BE2C (cell line): ENCODE measurements around the gene ACRBP. TPM values are rescaled to one million over a fixed set of nuclear protein-coding genes. Genes with fewer than 3 reads are reported as not detected.
A peak's percentile ranks its signal among the peaks of the same experiment; 100 is the strongest.

ENCODE experiments used
- DNase-seq: peaks from one replicate; pipeline ENCODE4 v3.0.0-alpha.2; 2020
- H3K27me3 ChIP-seq: fragments of 250-450 bp; sonication (Bioruptor Pico); 2 replicates; pipeline ENCODE4 v1.5.1; 2020; ENCODE audit warnings: mild to moderate bottlenecking
- H3K36me3 ChIP-seq: fragments of 250-450 bp; sonication (Bioruptor Pico); 2 replicates; pipeline ENCODE4 v1.5.1; 2020; ENCODE audit warnings: mild to moderate bottlenecking
- H3K4me1 ChIP-seq: fragments of 250-450 bp; sonication (Bioruptor Pico); 2 replicates; pipeline ENCODE4 v1.5.1; 2020
- H3K4me3 ChIP-seq: 2 replicates; pipeline ENCODE4 v1.5.1; 2011; ENCODE audit warnings: low read depth, low read length
- H3K9me3 ChIP-seq: fragments of 250-450 bp; sonication (Bioruptor Pico); 2 replicates; pipeline ENCODE4 v1.5.1; 2020
- CTCF ChIP-seq: IDR thresholded peaks from 2 replicates; pipeline ENCODE4 v1.5.1; 2012; ENCODE audit warnings: mild to moderate bottlenecking, low read depth, low read length
- polyA plus RNA-seq: library from polyadenylated mRNA; unstranded; fragments of >200 nt; gene quantifications from one replicate; pipeline ENCODE4 v1.2.1, GENCODE V29; 2012; ENCODE audit warnings: low read depth, missing spikeins; ENCODE audit not compliant: insufficient read length, insufficient read depth

Gene ACRBP
- polyA plus RNA-seq = 2.3 TPM

GRCh38 chr12:6647083-6647604 lies at the start of gene ACRBP:
TSS of gene ACRBP (minus strand) at chr12:6647432. CDS start at chr12:6647366, 66 bp downstream.
- TF ChIP-seq CTCF = no peak
- peak; percentile 69 for DNase-seq
- peaks cover 7% of the 10 kb centered on the region for H3K36me3 ChIP-seq
- H3K4me3 ChIP-seq = peak within 1 kb of the TSS; percentile 45
- H3K4me1 ChIP-seq = no peaks in the 10 kb centered on the region
- H3K27me3 ChIP-seq = no peaks in the 10 kb centered on the region
- peaks cover 12% of the 10 kb centered on the region; the same call in 1 of the 2 replicates for H3K9me3 ChIP-seq

GRCh38 chr12:6695313-6696045 lies 48.2 kb upstream of the ACRBP start:
- no peaks in the 10 kb centered on the region for H3K27me3 ChIP-seq
- no peak for TF ChIP-seq CTCF
- no peaks in the 10 kb centered on the region for H3K4me1 ChIP-seq

GRCh38 chr12:6694701-6695100 lies 47.5 kb upstream of the ACRBP start:
- H3K4me1 ChIP-seq = no peaks in the 10 kb centered on the region
- TF ChIP-seq CTCF = no peak
- H3K27me3 ChIP-seq = no peaks in the 10 kb centered on the region
- DNase-seq = no peak
- H3K4me3 ChIP-seq = no peak overlapping the region
- H3K9me3 ChIP-seq = no peaks in the 10 kb centered on the region
- no peaks in the 10 kb centered on the region for H3K36me3 ChIP-seq

More at GRCh38 chr12:6695313-6696045, 48.2 kb upstream of the ACRBP start:
- H3K9me3 ChIP-seq = no peaks in the 10 kb centered on the region
- no peak for DNase-seq
- no peak overlapping the region for H3K4me3 ChIP-seq
- H3K36me3 ChIP-seq = no peaks in the 10 kb centered on the region

GRCh38 chr12:6693832-6694355 lies 46.7 kb upstream of the ACRBP start:
- no peak overlapping the region for H3K4me3 ChIP-seq
- TF ChIP-seq CTCF = no peak
- no peaks in the 10 kb centered on the region for H3K9me3 ChIP-seq
- no peak for DNase-seq
- no peaks in the 10 kb centered on the region for H3K4me1 ChIP-seq
- H3K27me3 ChIP-seq = no peaks in the 10 kb centered on the region
- H3K36me3 ChIP-seq = no peaks in the 10 kb centered on the region

- no peak for DNase-seq
- Histone ChIP-seq H3K4me3 (no peak overlapping the region), H3K27me3 (no peaks in the 10 kb centered on the region), H3K4me1 (no peaks in the 10 kb centered on the region), H3K9me3 (no peaks in the 10 kb centered on the region), H3K36me3 (no peaks in the 10 kb centered on the region)
- TF ChIP-seq CTCF = no peak
Measured at GRCh38 chr12:6692888-6693287, 45.7 kb upstream of the ACRBP start.

- Histone ChIP-seq H3K9me3 (no peaks in the 10 kb centered on the region), H3K36me3 (no peaks in the 10 kb centered on the region; the same call in 1 of the 2 replicates), H3K4me3 (no peak overlapping the region), H3K4me1 (no peaks in the 10 kb centered on the region), H3K27me3 (no peaks in the 10 kb centered on the region)
- TF ChIP-seq CTCF = no peak
- DNase-seq = no peak
Measured at GRCh38 chr12:6691473-6691872, 44.2 kb upstream of the ACRBP start.
